Muscle layer of duodenum (tissue), 2 donors: ENCODE results near the gene SNAPC2.

Experiments
- H3K27ac ChIP-seq: one replicate; pipeline ENCODE4 v1.7.0; 2013; ENCODE audit warnings: mild to moderate bottlenecking, low read length
- H3K27me3 ChIP-seq: one replicate; pipeline ENCODE4 v1.7.0; 2013; ENCODE audit warnings: low read depth, mild to moderate bottlenecking, control low read depth, low read length
- H3K36me3 ChIP-seq, 2 donors: one replicate each; pipeline ENCODE4 v1.7.0; 2013; ENCODE audit warnings: low read length in 2 of 2, control low read depth in 1 of 2, mild to moderate bottlenecking in 1 of 2; ENCODE audit not compliant: insufficient read depth in 2 of 2, control insufficient read depth in 1 of 2
- H3K4me1 ChIP-seq, 2 donors: one replicate each; pipeline ENCODE4 v1.7.0; 2013; ENCODE audit warnings: low read length in 2 of 2, mild to moderate bottlenecking in 2 of 2, control low read depth in 1 of 2, moderate library complexity in 1 of 2; ENCODE audit not compliant: insufficient read depth in 2 of 2, control insufficient read depth in 1 of 2
- H3K4me3 ChIP-seq, 2 donors: one replicate each; pipeline ENCODE4 v1.7.0; 2013; ENCODE audit warnings: low read length in 2 of 2, low read depth in 1 of 2, mild to moderate bottlenecking in 1 of 2
- H3K9me3 ChIP-seq, 2 donors: one replicate each; pipeline ENCODE4 v1.7.0; 2013; ENCODE audit warnings: low read length in 2 of 2, control low read depth in 1 of 2, mild to moderate bottlenecking in 1 of 2; ENCODE audit not compliant: control insufficient read depth in 1 of 2
- donor health status: healthy.

The SNAPC2 gene, protein sequence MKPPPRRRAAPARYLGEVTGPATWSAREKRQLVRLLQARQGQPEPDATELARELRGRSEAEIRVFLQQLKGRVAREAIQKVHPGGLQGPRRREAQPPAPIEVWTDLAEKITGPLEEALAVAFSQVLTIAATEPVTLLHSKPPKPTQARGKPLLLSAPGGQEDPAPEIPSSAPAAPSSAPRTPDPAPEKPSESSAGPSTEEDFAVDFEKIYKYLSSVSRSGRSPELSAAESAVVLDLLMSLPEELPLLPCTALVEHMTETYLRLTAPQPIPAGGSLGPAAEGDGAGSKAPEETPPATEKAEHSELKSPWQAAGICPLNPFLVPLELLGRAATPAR

DNA sequence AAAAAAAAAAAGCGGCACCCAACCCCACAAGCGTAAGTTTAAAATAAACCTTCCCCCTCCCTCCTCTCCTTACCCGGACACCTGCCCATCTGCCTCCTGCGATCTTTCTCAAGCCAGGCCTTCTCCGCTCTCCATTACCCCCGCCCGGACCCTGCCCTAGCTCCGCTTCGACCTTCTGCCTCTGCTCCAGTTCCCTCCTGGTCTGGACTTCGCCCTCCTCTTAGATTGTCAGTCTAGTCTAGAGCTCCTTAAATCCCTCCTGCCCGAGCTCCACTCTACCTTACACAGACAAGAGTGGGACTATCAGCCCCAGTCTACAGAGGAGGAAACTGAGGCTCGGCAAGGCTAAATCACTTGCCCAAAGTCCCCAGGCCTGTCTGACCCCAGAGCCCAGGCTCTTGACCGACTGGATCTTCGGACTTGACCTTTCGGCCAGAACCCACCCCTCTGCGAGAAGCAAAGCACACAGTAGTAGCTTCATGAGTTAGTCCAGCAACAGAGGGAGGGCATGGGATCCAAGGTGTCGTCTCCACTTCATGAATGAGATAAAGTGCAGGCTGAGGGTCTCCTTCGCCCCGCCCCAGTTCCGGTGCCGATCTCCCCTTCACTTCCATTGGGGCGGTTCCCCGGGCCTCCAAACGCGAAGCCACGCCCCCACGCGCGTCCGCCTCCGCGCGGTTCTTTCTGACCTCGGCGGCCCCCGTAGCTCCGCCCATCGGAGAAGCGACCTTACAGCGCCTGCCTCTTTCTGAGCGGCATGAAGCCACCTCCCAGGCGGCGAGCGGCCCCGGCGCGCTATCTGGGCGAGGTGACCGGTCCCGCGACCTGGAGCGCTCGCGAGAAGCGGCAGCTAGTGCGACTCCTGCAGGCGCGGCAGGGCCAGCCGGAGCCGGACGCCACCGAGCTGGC, at the start of gene SNAPC2:
Gene SNAPC2, plus strand, starts transcription at position 729 of the 909 bp plus-strand sequence. Its CDS starts 29 bp downstream, at position 758.
- Histone ChIP-seq H3K27ac (peak within 1 kb of the TSS; percentile 79), H3K36me3 (peaks cover 7 to 16% of the 10 kb centered on the region in 2 donors), H3K4me1 (peaks cover 5 to 74% of the 10 kb centered on the region in 2 donors), H3K4me3 (peak within 1 kb of the TSS; percentile 74 to 76), H3K27me3 (peaks cover 29% of the 10 kb centered on the region), H3K9me3 (no peaks in the 10 kb centered on the region)

DNA sequence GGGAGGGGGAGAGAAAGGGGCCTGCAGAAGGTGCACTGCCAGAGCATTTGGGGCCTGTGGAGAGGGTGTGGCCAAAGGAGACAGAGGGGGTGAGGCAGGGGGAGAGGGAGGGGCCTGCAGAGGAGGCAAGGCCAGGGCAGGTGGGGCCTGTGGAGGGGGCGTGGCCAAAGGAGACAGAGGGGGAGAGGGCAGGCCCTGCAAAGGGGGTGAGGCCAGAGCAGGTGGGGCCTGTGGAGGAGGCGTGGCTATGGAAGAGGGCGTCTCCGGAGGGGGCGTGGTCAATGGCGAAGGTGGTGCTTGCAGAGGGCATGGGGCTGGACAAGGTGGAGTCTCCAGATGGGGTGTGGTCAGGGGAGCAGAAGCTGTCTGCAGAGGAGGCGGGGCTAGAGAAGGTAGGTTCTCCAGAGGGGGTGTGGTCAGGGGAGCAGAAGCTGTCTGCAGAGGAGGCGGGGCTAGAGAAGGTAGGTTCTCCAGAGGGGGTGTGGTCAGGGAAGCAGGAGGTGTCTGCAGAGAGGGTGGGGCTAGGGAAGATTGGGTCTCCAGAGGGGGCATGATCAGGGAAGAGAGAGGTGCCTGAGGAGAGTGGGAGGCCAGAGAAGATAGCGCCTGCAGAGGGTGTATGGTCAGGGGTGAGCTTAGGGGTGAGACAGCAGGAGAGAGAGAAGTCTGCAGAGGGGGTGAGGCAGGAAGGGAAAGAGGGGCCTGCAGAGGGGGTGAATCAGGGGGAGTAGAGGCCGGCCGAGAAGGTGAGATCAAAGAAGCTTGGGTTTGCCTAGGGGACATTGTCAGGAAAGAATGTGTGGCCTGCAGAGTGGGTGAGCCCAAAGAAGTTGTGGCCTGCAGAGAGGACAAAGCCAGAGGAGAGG, 49.3 kb upstream of the SNAPC2 start:
- H3K27me3 ChIP-seq: peaks cover 26% of the 10 kb centered on the region
- H3K9me3 ChIP-seq: no peaks in the 10 kb centered on the region
- H3K27ac ChIP-seq: no peak overlapping the region
- no peaks in the 10 kb centered on the region for H3K36me3 ChIP-seq
- H3K4me3 ChIP-seq: peak overlapping the region in 1 of 2 donors; percentile 59
- peaks cover 0 to 65% of the 10 kb centered on the region in 2 donors for H3K4me1 ChIP-seq

DNA sequence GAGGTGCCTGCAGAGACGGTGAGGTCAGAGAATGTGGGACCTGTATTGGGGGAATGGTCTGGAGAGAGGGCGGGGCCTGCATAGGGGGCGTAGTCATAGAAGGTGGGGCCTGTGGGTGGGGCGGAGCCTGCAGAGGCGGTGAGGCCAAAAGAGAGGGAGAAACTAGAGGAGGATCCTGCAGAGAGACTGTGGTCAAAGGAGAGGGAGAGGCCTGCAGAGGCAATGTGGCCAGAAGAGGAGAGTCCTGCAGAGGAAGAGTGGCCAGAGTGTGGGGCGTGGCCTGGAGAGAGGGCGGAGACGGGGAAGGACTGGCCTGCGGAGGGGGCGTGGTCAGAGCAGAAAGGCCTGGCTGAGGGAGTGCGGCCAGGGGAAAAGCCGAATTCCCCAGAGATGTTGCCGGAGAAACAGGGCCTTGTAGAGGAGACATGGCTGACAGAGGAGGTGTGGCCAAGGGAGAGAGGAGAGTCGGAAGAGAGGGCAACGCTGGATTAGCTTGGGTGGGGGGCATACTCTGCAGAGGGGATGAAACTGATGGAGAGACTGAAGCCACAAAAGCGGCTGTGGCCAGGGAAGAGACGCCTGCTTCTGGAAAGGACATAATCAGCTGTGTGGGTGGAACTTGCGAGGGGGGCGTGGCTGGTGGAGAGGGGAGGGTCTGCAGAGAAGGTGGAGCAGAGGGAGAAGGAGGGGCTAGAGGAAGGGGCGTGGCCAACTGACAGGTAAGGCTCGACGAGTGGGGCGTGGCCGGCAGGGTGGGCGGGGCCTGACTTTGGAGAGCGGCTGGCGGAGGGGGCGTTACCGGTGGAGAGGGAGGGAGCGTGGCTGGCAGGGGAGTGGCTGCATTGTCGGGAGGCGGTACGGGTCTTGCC, 48.5 kb upstream of the SNAPC2 start:
- Histone ChIP-seq H3K27ac (no peak overlapping the region), H3K4me1 (peaks cover 0 to 65% of the 10 kb centered on the region in 2 donors), H3K9me3 (no peaks in the 10 kb centered on the region), H3K36me3 (no peaks in the 10 kb centered on the region), H3K4me3 (peak overlapping the region; percentile 48 to 59), H3K27me3 (peaks cover 24% of the 10 kb centered on the region)

DNA sequence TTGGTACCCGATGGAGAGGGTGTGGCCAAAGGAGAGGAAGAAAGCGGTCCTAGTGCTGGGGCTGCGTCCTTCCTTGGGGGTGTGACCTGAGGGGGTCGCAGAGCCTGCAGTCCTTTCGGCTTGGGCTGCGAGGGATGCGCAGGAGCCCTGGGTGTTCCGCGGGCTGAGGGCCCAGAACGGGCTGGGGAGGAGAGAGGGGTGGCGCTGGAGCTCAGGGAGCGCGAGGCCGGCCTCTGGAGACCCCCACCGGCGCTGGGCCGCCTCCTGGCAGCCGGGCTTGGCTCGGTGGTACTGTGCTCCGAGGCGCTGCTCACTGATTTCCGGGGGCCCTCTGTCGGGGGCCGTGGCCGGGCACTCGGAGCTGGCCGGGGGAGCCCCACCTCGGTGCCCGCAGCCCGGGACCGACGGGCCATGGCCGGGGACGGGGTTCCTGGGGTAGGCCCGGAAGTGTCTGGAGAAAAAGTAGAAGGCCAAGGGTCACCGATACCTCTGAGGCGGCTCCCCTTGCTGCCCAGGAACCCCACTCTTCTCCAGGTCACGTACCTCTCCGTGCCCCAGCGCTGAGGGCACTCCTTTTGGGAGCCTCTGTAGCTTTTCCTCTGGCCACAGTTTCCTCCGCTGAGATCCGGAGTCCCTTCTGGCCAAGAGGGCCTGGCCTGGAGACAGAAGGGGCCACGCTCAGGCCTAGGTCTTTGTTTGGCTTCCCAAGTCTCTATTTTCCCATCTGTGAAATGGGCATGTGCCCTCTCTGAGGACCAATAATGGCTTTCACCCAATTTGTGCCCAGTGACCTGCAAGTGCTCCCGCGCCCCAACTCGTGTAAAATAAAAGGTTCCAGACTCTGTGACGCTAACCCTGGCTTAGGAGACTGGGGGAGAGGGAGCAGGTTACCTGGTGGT, 47.6 kb upstream of the SNAPC2 start:
- peaks cover 16% of the 10 kb centered on the region for H3K27me3 ChIP-seq
- H3K4me3 ChIP-seq: peak overlapping the region in 1 of 2 donors; percentile 59
- no peaks in the 10 kb centered on the region for H3K36me3 ChIP-seq
- H3K4me1 ChIP-seq: peaks cover 0 to 62% of the 10 kb centered on the region in 2 donors
- no peak overlapping the region for H3K27ac ChIP-seq
- no peaks in the 10 kb centered on the region for H3K9me3 ChIP-seq

DNA sequence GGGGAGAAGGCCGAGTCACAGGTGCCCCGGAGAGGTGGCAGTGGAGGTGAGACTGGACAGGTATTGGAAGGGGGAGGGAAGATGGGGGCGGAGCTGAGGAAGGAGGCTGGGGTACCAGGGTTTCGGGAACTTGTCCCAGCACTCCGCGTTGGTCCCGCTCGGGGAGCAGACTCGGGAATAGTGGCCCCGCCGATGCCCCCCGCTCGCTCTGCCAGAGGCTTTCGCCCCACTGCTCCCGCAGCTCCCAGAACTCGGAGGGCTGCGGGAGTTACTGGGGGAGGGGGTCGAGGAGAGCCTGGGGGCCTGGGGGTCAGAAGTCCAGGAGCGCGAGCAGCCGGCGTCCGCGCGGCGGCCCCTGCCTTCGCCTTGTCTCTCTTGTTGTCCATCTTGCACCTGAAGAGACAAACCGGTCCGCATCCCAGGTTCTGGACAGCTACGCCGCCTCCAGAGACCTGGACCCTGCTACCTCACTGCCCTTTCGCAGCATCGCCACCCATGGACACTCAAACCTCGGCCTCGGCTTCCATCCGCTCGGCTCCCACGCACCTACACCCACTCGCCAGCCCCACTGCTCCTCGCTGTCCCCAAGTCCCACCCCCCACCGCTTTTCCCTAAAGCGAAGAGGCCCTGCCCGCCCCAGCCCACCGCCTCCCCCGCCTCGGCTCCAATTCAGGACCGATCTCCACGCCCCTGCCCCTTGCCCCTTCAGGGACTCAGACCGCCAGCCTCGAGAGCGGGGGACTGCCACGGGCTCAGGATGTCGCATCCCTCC, 46.6 kb upstream of the SNAPC2 start:
- H3K4me1 ChIP-seq: peaks cover 0 to 56% of the 10 kb centered on the region in 2 donors
- H3K36me3 ChIP-seq: no peaks in the 10 kb centered on the region
- H3K27me3 ChIP-seq: peaks cover 15% of the 10 kb centered on the region
- no peaks in the 10 kb centered on the region for H3K9me3 ChIP-seq
- H3K27ac ChIP-seq: no peak overlapping the region
- no peak overlapping the region for H3K4me3 ChIP-seq

DNA sequence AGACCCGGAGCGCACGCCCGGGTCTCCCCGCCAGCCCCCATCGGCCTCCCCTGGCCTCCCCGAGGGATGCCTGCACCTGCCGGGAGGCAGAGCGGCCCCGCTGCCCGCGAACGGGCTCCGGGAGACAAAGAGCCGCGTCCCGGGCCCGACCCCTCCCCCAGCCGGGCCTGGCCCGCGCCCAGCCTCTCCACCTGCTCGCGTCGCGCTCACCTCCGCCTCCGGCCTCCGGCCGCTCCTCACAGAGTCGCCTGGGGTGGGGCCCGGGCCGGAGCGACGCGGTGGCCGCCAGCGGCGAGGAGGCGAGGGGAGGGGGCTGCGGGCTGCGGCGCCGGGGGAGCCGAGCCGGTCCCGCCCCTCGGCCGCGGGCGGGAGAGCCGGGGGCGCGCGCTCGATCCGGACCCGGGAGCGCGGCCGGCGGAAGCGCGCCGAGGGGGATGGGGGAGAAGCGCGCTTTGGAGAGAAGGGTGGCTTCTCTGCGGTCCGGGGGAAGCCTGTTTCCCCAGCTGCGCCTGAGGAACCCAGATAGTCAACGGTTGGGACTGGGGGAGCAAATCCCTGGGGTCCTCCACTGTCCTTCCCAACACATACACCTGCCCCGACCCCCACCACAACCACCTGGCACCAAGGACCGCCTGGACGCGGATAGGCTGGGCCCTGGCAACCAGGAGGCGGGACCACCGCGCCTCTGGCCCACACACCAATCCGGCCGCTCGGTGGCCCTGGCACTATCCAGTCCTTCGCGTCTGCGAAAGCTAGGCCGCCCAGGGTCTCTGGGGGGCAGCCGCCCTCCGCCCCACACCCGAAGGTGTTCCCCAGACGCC, 45.9 kb upstream of the SNAPC2 start, which contains the start of gene PRR36:
Gene PRR36, minus strand, starts transcription at position 315 of the 821 bp plus-strand sequence. CDS start 701 bp downstream, outside the sequence.
- Histone ChIP-seq H3K27me3 (peaks cover 15% of the 10 kb centered on the region), H3K36me3 (no peaks in the 10 kb centered on the region), H3K4me1 (peaks cover 0 to 48% of the 10 kb centered on the region in 2 donors), H3K9me3 (no peaks in the 10 kb centered on the region), H3K4me3 (no peak within 1 kb of the TSS), H3K27ac (no peak within 1 kb of the TSS)

DNA sequence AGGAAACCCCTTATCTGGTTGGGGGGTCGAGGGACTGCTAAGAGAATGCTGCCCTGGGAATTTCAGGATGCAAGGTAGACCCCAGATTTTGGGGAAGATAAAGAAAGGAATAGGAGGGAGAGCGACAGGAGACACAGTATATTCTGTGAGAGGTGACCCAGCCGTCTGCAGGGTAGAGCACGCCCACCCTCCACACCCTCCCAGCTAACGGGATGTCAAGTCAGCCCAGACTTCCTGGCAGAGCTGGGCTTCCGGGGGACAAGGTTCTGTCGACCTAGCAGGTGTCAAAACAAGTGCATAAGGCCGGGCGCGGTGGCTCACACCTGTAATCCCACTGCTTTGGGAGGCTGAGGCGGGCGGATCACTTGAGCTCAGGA, 45.3 kb upstream of the SNAPC2 start:
- Histone ChIP-seq H3K9me3 (no peaks in the 10 kb centered on the region), H3K27ac (no peak overlapping the region), H3K36me3 (no peaks in the 10 kb centered on the region), H3K4me3 (no peak overlapping the region), H3K4me1 (peaks cover 0 to 42% of the 10 kb centered on the region in 2 donors), H3K27me3 (peaks cover 15% of the 10 kb centered on the region)

DNA sequence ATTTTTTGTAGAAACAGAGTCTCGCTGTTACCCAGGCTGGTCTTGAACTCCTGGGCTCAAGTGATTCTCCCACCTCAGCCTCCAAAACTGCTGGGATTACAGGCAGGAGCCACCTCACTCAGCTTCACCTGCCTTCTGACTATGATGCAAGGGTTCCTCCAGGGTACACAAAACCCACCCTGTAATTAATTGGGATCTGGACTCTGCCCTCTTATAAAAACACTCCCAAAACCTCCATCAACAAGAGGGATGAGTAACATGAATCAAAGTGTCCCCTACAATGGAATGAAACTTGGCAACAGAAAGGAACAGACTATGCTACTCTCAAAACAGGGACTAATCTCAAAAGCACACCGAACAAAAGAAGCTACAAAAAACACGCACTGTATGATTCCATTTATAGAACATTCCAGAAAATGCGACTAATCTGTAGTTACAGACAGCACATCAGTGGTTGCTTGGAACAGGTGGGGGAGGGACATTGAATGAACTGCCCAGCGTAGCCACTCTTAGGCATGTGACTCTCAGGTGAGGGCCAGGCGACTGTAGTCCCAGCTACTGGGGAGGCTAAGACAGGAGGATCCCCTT, 42.8 kb upstream of the SNAPC2 start:
- Histone ChIP-seq H3K27ac (no peak overlapping the region), H3K4me3 (no peak overlapping the region), H3K36me3 (no peaks in the 10 kb centered on the region), H3K9me3 (no peaks in the 10 kb centered on the region), H3K27me3 (peaks cover 15% of the 10 kb centered on the region), H3K4me1 (peaks cover 0 to 21% of the 10 kb centered on the region in 2 donors)
